Keratinocyte (primary cell): ENCODE results near the gene YWHAE.

Source experiments
- EZH2 ChIP-seq: IDR thresholded peaks from one replicate; pipeline ENCODE4 v1.6.1; 2012; ENCODE audit warnings: inconsistent platforms, mild to moderate bottlenecking, low read length, moderate library complexity
- TF ChIP-seq, protein P1 (sequence below), 3 experiments: IDR thresholded peaks in 1 of 3; conservative IDR thresholded peaks in 1 of 3; optimal IDR thresholded peaks in 1 of 3; 2 replicates in 2 of 3; 3 replicates in 1 of 3; pipeline versions ENCODE3 to v1.5.1; 2011; ENCODE audit warnings: low read length in 3 of 3, mild to moderate bottlenecking in 3 of 3, moderate library complexity in 2 of 3, control low read depth in 1 of 3, inconsistent platforms in 1 of 3; ENCODE audit not compliant: insufficient read depth in 2 of 3; ENCODE audit errors: extremely low read depth in 1 of 3

- TF ChIP-seq, protein P1, sequence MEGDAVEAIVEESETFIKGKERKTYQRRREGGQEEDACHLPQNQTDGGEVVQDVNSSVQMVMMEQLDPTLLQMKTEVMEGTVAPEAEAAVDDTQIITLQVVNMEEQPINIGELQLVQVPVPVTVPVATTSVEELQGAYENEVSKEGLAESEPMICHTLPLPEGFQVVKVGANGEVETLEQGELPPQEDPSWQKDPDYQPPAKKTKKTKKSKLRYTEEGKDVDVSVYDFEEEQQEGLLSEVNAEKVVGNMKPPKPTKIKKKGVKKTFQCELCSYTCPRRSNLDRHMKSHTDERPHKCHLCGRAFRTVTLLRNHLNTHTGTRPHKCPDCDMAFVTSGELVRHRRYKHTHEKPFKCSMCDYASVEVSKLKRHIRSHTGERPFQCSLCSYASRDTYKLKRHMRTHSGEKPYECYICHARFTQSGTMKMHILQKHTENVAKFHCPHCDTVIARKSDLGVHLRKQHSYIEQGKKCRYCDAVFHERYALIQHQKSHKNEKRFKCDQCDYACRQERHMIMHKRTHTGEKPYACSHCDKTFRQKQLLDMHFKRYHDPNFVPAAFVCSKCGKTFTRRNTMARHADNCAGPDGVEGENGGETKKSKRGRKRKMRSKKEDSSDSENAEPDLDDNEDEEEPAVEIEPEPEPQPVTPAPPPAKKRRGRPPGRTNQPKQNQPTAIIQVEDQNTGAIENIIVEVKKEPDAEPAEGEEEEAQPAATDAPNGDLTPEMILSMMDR (optimal IDR thresholded peaks at IDR 0.05 in 1 of 3, IDR thresholded peaks at IDR 0.05 in 1 of 3, conservative IDR thresholded peaks at IDR 0.05 in 1 of 3; ENCODE audit: extremely low read depth in 1 of 3, insufficient read depth in 2 of 3, low read length in 3 of 3) = no peak
- no peak for TF ChIP-seq EZH2
Observed at GRCh38 chr17:1414001-1414574, 14.1 kb upstream of the YWHAE start.
